ENCODE data around the gene GPR62.

The GPR62 gene

DNA sequence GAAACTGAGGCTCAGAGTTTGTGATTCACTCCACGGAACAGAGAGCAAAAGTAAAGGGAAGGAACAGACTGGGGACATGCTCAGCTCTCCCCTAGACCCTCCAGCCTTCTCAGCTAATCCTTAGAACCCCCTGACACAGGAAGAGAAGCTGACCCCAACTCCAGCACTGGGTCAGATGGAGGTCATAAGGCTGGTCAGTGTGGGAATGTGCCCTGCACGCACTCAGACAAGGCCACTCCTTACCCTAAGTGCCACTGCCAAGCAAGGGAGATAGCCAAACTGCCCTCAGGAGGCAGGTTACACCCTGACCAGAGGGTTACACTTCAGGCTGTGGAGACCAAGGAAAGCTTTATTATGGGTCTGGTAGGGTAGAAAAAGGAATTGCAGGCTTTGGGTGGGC, 39.3 kb downstream of the GPR62 start:
- no peak for DNase-seq

DNA sequence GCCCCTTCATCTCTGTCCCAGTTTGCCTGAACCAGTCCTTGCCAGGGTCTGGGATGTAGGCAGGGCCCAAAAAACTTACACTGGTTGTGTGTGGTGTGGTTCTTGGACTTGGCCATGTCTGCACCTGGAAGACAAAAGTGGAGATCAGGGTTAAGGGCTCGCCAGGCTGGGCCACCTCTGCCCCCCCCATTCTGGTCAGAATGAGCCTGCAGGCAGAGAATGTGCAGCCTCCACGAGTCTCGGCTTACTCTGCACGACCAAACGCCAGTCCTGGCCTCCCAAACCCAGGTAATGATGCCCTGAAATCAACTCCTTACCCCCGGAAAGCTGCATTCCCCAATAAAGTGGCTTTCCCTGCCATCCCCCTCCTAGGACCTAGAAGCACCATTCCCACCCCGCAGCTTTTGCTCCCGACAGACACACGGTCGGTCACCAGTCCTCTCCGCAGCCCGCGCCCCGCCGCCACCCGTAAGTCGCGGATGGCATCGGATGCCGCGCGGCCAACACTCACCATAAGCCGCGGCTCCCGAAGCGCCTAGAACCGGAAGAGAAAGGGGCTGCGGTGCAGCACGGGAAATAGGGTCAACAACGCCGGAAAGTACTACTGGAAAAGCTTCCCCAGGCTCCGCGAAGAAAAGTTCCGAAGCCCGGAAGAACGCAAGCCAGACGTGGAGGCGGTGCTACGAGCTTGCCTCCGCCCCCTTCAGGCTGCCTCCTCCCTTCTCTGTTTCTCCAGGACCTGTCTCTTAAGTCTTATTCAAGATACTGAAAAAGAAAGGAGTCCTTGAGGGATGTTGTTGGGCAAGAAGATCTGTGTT, 40.4 kb downstream of the GPR62 start, which contains the start of gene RPL29:
Gene RPL29, minus strand, starts transcription at position 550 of the 818 bp plus-strand sequence. Its CDS starts 434 bp downstream, at position 116.
- DNase-seq = peak; percentile 98

DNA sequence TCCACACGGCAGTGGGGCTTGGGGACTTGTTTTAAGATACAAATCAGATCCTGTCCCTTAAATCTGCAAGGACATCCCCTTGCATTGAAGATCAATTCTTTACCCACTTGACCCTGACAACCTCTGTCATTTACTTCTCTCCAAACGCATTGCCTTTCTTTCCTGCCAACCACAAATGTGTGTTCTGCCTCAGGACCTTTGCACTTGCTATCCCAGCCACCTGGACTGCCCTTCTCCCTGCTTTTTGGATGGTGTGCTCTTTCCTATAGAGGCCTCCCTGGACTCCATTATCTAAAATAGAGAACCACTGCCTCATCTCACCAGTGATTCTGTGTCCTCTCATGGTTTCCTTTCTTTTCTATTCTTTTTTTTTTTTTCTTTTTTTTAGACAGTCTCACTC, 42.0 kb downstream of the GPR62 start:
- no peak for DNase-seq

DNA sequence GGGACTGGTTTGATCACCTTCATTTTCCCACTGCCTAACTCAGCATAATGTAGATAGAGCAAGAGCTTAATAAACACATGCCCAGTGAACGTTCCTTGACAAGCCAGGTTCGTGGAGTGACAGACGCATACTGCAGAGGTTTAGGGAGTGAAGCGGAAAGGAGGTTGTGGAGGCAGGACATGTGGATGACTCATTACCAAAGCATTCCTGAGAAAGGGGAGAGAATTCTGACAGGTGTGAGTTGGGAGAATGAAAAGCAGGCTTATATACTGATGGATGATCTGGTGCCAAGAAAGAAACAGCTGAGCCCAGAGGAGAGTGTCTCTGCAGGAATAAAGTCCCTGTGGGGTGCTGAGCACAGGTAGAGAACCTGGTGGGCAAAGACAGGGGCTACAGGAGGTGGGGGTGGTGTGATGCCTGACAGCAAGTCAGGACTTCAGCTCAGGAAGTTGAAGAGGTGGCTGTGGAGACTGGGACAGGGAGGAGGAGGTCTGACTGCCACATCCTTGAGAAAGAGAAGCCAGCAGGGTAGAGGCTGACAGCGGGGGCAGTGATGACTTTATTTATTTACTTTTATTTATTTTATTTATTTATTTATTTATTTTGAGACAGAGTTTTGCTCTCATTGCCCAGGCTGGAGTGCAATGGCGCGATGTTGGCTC, 42.9 kb downstream of the GPR62 start:
- DNase-seq = no peak

DNA sequence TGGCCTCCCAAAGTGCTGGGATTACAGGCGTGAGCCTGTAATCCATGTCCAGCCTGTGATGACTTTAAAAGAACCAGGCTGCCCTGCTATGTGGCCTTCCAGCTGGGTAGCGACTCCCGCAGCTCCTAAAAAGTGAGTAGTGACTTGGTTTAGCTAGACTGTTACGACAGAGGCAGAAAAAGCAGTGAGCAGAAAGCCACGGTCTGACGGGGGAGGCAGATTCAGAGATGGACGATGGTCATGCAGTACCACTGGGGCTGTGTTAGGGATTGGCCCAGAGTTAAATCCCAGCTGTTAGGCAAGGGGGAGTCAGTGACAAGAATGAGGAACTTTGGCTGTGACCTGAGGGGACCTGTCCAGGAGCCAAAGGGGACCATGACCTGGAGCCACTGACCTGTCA, 43.6 kb downstream of the GPR62 start:
- no peak for DNase-seq

DNA sequence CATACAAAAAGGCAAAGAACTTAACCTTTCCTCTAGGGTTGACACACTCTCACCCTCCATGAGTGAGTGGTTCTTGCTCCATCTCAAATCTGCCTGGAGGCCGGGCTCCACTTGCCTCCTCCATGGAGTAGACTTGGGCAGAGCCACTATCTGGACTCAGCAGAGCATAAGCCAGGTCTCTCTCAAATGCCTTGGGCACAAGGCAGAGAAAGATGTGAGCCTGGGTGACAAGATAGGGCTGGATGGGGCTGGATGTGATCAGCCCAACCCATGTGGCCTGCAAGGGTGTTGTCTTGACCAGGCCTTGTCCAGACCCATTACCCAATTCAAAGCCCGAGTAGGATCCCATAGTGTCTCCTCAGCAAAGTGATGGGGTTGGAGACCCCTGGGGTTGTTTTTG, 44.7 kb downstream of the GPR62 start:
- DNase-seq = peak; percentile 72

DNA sequence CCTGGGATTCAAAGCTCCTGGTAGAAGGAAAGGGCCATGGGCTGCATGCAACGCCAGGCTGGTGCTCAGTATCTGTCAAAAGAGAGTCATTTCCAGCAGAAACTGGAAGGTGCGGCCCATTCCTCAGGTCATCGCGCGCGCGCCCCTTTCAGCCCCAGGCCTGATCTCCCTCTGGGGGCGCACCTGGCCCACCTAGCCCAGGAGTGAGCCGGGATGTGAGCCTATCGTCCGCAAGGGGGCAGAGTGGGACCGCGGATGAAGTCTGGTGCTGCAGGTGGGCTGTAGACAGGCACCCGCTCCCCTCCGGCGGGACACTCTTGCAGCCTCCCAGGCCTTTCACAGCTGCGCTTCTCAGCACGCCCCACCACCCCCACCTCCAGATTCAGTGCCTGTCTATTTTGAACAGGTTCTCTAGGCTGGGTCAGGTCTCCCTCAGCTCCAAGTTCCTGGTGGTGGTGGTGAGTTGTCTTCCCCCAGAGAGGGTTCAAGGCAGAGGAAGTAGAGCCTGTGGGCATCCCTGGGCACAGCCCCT, 46.3 kb downstream of the GPR62 start:
- DNase-seq = peak; percentile 88

DNA sequence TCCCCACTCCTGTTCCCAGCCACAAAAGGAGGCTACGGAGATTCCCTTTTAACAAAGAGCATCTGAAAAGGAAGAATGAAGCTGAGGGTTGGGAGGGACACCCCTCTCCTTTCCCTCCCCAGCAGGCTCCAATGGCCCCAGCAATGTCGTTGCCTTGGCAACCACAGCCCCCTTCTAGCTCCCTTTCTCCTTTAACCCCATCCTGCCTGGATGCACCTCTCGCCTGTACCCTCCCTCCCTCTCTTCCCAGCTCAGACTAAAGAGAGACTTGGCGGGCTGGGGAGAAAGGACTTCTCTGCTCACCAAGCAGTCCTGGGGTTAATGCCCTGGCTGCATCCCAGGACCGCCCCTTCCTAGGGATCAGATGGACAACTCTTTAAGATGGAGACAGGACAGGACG, 47.6 kb downstream of the GPR62 start:
- DNase-seq = no peak

DNA sequence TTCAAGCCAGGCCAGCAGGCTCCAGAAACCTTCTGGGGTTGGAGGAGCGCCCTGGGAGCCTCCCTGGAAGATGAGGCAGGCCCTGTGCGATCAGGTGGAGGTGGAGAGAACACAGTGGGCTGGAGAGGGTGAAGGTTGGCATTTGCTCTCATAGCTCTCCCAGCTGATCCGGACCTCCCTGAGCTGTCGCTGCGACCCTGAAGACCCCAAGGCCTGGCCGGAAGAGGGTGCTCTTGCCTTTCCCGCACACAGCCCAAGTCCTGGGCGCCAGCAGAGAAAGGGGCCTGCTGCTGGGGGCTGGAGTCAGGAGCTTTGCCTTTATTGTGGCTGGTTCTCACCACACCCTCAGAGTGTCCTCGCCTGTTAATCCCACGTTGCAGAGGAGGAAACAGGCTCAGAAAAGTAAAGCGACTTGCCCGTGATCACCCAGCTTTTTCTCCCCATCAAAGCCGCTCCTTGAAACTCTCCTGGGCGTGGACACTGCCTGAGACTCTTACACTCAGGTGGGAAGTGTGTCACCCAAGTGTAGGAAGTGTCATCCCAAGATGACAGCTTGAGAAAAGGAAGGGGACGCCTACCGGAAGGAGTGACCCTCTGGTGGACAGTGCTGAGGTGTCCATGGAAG, 49.1 kb downstream of the GPR62 start:
- peak; percentile 63 for DNase-seq

DNA sequence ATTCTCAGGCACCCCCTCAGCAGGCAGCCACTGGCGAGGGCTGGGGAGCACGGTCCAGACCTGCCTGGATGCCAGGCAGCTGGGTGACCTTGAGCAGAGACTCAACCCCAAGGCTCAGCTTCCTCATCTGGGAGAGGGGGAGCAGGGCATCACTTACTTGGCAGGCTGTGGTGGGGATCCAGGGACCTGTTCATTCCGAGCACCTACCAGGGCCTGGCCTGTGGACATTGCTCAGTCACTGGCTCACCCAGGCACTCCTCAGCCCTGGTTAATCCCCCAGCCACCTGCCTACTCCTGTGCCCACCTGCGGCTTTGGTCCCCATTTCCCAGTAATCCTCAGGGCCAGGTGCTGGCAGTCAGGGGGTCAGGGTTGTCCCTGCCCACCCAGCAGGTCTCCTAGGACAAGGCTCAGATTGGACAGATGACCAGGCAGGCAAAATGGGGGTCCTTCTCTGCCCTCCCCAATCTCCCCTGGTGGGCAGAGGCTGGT, 49.8 kb downstream of the GPR62 start:
- DNase-seq = no peak

DNA sequence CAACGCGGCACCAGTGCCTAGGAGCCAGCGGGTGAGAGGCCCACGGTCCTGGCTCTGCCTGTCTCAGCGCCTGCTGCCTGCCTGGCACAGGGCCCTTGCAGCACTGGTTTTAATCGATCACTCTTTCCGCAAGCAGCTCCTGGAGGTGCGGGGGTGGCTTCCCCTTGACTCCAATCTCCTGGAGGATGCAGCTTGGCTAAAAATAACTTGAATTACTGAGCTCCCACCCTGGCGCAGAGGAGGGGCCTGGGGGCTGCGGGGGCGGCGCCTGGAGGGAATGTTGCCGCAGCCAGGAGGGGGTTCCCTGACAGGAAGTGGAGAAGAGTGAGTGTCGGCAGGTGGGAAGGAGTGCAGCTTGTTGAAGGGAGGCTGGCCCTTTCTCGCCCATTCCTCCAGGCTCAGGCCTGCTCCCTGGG, 50.4 kb downstream of the GPR62 start:
- no peak for DNase-seq

DNA sequence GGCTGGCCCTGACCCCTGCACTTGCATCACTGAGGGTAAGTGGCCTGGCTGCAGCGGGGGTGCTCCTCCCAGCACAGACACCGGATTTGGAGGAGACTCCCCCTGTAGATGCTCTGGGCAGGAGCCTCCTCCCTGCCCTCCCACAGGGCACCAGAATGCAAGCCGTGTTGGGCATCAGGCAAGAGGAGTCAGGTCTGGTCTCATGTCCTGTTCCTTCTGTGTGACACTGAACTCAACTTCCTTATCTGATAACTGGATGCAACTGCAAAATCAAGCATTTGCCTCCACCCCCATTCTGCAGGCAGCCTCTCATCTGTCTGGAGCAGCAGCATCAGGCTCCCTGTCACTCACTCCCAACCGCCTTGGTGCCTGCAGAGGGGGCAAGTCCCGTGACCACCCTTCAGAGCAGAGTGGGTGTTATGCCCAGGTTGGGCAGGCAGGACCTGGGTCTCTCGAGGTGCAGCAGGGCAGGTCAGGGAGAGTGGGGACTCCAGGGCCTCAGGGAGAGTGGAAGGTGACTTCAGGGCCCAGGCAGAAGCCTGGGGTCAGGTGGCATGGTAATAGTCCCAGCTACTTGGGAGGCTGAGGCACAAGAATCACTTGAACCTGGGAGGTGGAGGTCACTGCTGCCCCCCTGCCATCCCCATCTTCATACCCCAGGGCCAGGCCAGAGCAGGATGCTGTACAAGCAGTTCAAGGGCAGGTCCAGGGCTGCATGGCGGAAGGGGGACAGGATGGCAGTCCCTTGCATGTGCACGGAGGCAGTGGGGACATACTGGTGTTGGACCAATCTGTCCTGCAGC, 51.0 kb downstream of the GPR62 start:
- peak; percentile 73 for DNase-seq

DNA sequence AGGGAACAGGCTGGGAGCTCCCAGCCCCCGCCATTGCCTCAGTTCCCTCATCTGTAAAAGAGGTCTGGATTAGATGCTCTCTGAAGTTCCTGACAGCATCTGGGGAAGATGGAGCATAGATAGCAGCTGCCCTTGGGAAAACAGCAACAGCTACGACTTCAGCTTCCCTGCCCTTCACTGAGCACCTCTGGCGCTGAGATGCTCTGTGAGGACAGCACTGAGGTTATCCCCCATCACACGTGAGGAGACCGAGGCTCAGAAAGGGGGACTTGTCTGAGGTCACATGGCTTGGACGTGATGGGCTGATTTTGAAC, 51.6 kb downstream of the GPR62 start:
- no peak for DNase-seq

All from hematopoietic multipotent progenitor cell treated with erythropoietin and hydrocortisone succinate and interleukin-3 and kit ligand, for 4 days (in vitro differentiated cells).